Adipocyte (in vitro differentiated cells): ENCODE data around the gene ELAC2.

Experiments used
- DNase-seq: peaks from one replicate; pipeline ENCODE4 v3.0.0-alpha.2; 2015; ENCODE audit warnings: low read depth
- H3K27me3 ChIP-seq: replicated peaks from 2 replicates; pipeline ENCODE4 v1.7.0; 2013; ENCODE audit warnings: mild to moderate bottlenecking, low read length, moderate library complexity; ENCODE audit not compliant: control insufficient read depth, insufficient read depth
- H3K36me3 ChIP-seq: 2 replicates; pipeline ENCODE4 v1.7.0; 2013; ENCODE audit warnings: low read length, mild to moderate bottlenecking, moderate library complexity; ENCODE audit not compliant: control insufficient read depth, insufficient read depth, severe bottlenecking
- H3K4me1 ChIP-seq: 2 replicates; pipeline ENCODE4 v1.7.0; 2013; ENCODE audit warnings: mild to moderate bottlenecking, low read length, moderate library complexity; ENCODE audit not compliant: control insufficient read depth, insufficient read depth
- H3K4me3 ChIP-seq: 2 replicates; pipeline ENCODE4 v1.7.0; 2013; ENCODE audit warnings: mild to moderate bottlenecking, low read length, moderate library complexity
- H3K9ac ChIP-seq: 2 replicates; pipeline ENCODE4 v1.7.0; 2013; ENCODE audit warnings: mild to moderate bottlenecking, low read length, moderate library complexity
- H3K9me3 ChIP-seq: 2 replicates; pipeline ENCODE4 v1.7.0; 2013; ENCODE audit warnings: mild to moderate bottlenecking, low read length, moderate library complexity; ENCODE audit not compliant: control insufficient read depth

The ELAC2 gene

DNA sequence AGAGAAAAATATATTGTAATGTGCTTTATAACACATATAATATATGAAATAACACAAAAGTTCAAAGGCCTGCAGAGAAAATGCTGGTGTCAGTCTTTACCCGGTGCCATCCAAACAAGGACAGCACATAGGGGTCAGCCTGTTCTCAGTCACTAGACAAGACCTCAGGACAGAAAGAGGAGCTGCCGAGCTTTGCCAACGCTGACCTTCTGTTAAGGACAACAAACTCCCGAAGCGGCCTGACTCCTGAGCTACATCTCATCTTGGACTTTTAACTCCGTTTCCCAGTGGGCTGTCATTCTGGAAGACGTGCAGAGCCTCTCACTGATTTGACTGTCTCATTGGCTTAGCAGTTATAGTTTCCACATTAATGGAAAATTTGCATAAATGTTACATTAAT, 6.9 kb downstream of the ELAC2 start:
- no peak overlapping the region for H3K4me3 ChIP-seq
- no peaks in the 10 kb centered on the region for H3K27me3 ChIP-seq
- no peak for DNase-seq
- no peak overlapping the region for H3K9ac ChIP-seq
- no peaks in the 10 kb centered on the region for H3K9me3 ChIP-seq
- peaks cover 95% of the 10 kb centered on the region for H3K36me3 ChIP-seq
- H3K4me1 ChIP-seq: peaks cover 2% of the 10 kb centered on the region

GRCh38 chr17:13008461-13008860, 9.4 kb downstream of the ELAC2 start:
- DNase-seq: no peak
- no peaks in the 10 kb centered on the region for H3K4me1 ChIP-seq
- H3K9ac ChIP-seq: no peak overlapping the region
- no peaks in the 10 kb centered on the region for H3K9me3 ChIP-seq
- no peak overlapping the region for H3K4me3 ChIP-seq
- H3K27me3 ChIP-seq: no peaks in the 10 kb centered on the region
- H3K36me3 ChIP-seq: peaks cover 94% of the 10 kb centered on the region

DNA sequence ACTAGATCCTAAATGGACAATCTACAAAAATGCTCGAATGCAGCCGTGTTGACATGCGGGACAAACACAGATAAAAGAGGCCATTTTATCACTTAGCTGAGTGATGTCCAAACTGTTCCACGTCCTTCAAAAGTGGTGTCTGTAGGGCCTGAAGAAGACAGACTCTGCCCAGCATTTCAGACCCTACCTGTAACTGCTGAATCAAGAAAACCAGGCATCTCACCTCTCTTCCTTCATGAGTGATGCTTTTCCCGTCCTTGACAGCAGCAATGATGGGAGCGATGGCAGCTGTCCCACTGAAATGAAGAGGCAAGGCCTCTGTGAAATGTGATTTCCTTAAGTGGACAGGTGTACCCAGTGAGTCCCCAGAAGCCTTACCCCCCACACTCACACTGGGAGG, 12.3 kb downstream of the ELAC2 start:
- no peaks in the 10 kb centered on the region for H3K27me3 ChIP-seq
- no peak overlapping the region for H3K9ac ChIP-seq
- no peaks in the 10 kb centered on the region for H3K9me3 ChIP-seq
- no peak for DNase-seq
- peaks cover 91% of the 10 kb centered on the region for H3K36me3 ChIP-seq
- H3K4me3 ChIP-seq: no peak overlapping the region
- H3K4me1 ChIP-seq: peaks cover 5% of the 10 kb centered on the region

DNA sequence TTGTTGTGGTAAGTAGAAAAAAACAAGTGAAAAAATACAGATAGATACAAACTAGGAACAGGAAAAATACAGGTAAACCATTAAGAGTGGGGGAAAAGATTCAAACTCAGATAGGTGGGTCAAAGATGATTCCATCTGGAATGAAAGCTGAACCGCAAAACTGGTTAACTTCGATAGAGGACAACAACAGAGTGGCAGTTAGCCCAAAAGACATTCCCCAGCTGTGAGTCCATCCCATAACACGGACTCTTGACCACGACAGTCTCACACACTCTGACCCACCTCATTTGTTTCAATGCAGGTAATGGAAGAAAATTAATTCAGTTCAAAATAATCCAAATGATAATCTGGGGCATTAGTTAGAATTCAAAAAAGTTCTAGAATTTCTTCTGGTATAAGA, 13.5 kb downstream of the ELAC2 start:
- peaks cover 93% of the 10 kb centered on the region for H3K36me3 ChIP-seq
- peaks cover 5% of the 10 kb centered on the region for H3K4me1 ChIP-seq
- no peaks in the 10 kb centered on the region for H3K27me3 ChIP-seq
- no peak overlapping the region for H3K4me3 ChIP-seq
- no peak for DNase-seq
- no peaks in the 10 kb centered on the region for H3K9me3 ChIP-seq
- H3K9ac ChIP-seq: no peak overlapping the region

- no peak overlapping the region for H3K4me3 ChIP-seq
- no peak for DNase-seq
- H3K36me3 ChIP-seq: peaks cover 93% of the 10 kb centered on the region
- no peak overlapping the region for H3K9ac ChIP-seq
- peaks cover 5% of the 10 kb centered on the region for H3K4me1 ChIP-seq
- H3K9me3 ChIP-seq: no peaks in the 10 kb centered on the region
- no peaks in the 10 kb centered on the region for H3K27me3 ChIP-seq
Observed at GRCh38 chr17:13003927-13004326, 13.9 kb downstream of the ELAC2 start.

DNA sequence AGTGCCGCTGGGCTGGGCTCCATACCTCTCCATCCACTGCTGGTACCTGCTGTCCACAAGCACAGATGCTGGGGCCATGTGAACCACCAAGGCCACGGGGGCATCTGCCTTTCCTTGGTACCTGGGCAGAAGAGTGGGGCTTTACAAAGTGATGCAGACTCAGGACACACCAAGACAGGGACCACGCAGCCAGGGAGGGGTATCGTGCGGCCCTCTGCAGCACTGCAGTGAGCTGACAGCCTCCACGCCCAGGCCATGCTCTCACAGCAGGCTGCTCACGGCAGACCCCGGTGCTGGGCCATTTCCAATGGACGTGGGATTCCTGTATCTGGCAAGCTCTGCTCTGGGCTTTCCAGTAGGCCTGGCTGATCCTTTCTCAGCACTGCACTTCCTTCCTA, 14.4 kb downstream of the ELAC2 start:
- H3K27me3 ChIP-seq: no peaks in the 10 kb centered on the region
- no peak overlapping the region for H3K4me3 ChIP-seq
- H3K9ac ChIP-seq: no peak overlapping the region
- H3K4me1 ChIP-seq: peaks cover 5% of the 10 kb centered on the region
- H3K36me3 ChIP-seq: peaks cover 93% of the 10 kb centered on the region
- DNase-seq: no peak
- no peaks in the 10 kb centered on the region for H3K9me3 ChIP-seq

DNA sequence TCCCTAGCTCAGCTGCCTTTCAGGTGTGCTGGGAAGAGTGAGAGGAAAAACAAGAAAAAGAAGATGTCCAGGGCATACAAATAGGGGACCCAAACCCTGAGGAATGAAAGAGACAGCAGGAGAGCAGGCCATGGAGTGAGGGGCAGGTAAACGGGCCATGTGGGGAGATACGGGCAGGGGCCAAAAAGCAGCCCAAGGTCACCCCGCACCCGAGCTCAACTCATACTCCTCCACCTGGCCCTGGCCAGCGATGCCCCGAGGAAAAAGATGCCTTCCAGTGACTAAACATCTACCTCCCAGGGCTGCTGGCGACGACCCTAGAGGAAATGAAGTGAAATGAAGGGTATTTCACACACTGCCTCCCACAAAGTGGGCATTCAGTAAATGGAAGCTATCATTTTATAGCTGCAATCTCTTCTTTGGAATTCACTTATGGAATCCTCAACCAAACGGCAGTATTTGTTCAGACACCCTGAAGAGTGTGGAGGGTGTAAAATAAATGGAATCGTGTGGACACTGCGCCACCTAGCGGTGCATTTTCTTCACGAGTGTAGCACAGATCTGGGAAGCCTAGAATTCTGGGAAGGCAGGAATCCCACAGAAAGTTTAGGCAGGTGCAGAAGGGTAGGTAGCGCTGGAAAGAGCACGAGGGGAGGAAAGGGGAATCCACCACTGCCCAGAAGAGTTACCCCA, 14.9 kb downstream of the ELAC2 start:
- no peak overlapping the region for H3K4me3 ChIP-seq
- peak; percentile 91 for DNase-seq
- H3K9ac ChIP-seq: no peak overlapping the region
- no peaks in the 10 kb centered on the region for H3K9me3 ChIP-seq
- peaks cover 5% of the 10 kb centered on the region for H3K4me1 ChIP-seq
- peaks cover 93% of the 10 kb centered on the region for H3K36me3 ChIP-seq
- H3K27me3 ChIP-seq: no peaks in the 10 kb centered on the region

- no peaks in the 10 kb centered on the region for H3K27me3 ChIP-seq
- H3K9ac ChIP-seq: no peak overlapping the region
- H3K9me3 ChIP-seq: no peaks in the 10 kb centered on the region
- peaks cover 5% of the 10 kb centered on the region for H3K4me1 ChIP-seq
- no peak overlapping the region for H3K4me3 ChIP-seq
- DNase-seq: peak; percentile 26
- peaks cover 93% of the 10 kb centered on the region for H3K36me3 ChIP-seq
Observed at GRCh38 chr17:13001991-13002615, 15.7 kb downstream of the ELAC2 start.

DNA sequence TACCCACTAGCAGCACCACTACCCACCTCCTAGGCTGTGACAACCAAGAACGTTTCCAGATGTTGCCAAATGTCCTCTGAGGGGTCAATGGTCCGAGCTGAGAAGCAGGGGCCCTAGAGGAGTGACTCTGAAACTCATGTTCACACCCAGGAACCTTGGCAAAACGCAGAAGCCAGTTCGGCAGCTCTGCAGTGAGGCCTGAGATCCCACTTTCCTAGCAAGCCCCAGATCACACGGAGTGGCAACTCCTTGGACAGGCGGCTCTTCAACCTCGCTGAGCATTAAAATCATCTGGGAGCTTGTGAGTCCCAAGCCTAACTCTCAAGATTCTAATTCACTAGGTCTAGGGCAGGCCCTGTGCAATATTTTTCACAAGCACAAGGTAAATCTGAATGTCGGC, 17.3 kb downstream of the ELAC2 start:
- Histone ChIP-seq H3K9me3 (no peaks in the 10 kb centered on the region), H3K4me3 (no peak overlapping the region), H3K36me3 (peaks cover 97% of the 10 kb centered on the region), H3K9ac (no peak overlapping the region), H3K4me1 (peaks cover 5% of the 10 kb centered on the region), H3K27me3 (no peaks in the 10 kb centered on the region)
- no peak for DNase-seq

- DNase-seq: no peak
- no peak overlapping the region for H3K4me3 ChIP-seq
- H3K4me1 ChIP-seq: peaks cover 5% of the 10 kb centered on the region
- no peaks in the 10 kb centered on the region for H3K9me3 ChIP-seq
- no peak overlapping the region for H3K9ac ChIP-seq
- no peaks in the 10 kb centered on the region for H3K27me3 ChIP-seq
- H3K36me3 ChIP-seq: peaks cover 97% of the 10 kb centered on the region
Observed at GRCh38 chr17:12998874-12999273, 19.0 kb downstream of the ELAC2 start.

GRCh38 chr17:12998461-12998860, 19.4 kb downstream of the ELAC2 start:
- Histone ChIP-seq H3K27me3 (no peaks in the 10 kb centered on the region), H3K36me3 (peaks cover 97% of the 10 kb centered on the region)

GRCh38 chr17:12996941-12997340, 20.9 kb downstream of the ELAC2 start:
- H3K36me3 ChIP-seq: peaks cover 98% of the 10 kb centered on the region
- no peaks in the 10 kb centered on the region for H3K9me3 ChIP-seq
- no peak for DNase-seq

More at GRCh38 chr17:12998461-12998860, 19.4 kb downstream of the ELAC2 start:
- H3K9ac ChIP-seq: no peak overlapping the region
- DNase-seq: no peak
- no peak overlapping the region for H3K4me3 ChIP-seq
- H3K4me1 ChIP-seq: peaks cover 5% of the 10 kb centered on the region
- H3K9me3 ChIP-seq: no peaks in the 10 kb centered on the region

More at GRCh38 chr17:12996941-12997340, 20.9 kb downstream of the ELAC2 start:
- H3K27me3 ChIP-seq: no peaks in the 10 kb centered on the region
- no peak overlapping the region for H3K9ac ChIP-seq
- H3K4me1 ChIP-seq: no peaks in the 10 kb centered on the region
- no peak overlapping the region for H3K4me3 ChIP-seq
